ENCODE measurements around the gene PLXNA2.

- TF ChIP-seq CTCF (IDR thresholded peaks at IDR 0.05) (no peak), EZH2 (IDR thresholded peaks at IDR 0.05) (no peak)
These were observed 41.7 kb downstream of the PLXNA2 start for GRCh38 chr1:208202333-208202995.
